Fibroblast of the aortic adventitia (primary cell): ENCODE data around the gene RFX6. TPM values are rescaled to one million over a fixed set of nuclear protein-coding genes. Genes with fewer than 3 reads are reported as not detected.
"Not testable (repeated sequence)": the region's sequence is repeated elsewhere in the genome, so short reads cannot be mapped to it uniquely, and the experiment has no call there.

ENCODE experiments used
- DNase-seq: peaks from one replicate; pipeline ENCODE4 v3.0.0-alpha.2; 2010; ENCODE audit warnings: low read depth
- H3K4me3 ChIP-seq: 2 replicates; pipeline ENCODE4 v1.5.1; 2011; ENCODE audit warnings: low read depth, mild to moderate bottlenecking, control low read depth, low read length, moderate library complexity
- total RNA-seq: library from RNA; depleted of rRNA; stranded (reverse); fragments of >200 nt; gene quantifications from 2 replicates; pipeline ENCODE4 v1.2.3, GENCODE V29; 2012; ENCODE audit warnings: low replicate concordance
- TF ChIP-seq, protein P1 (sequence below): IDR thresholded peaks from 2 replicates; pipeline ENCODE4 v1.5.1; 2011; ENCODE audit warnings: mild to moderate bottlenecking, low read length, control low read depth, inconsistent platforms; ENCODE audit not compliant: insufficient read depth

RFX6 gene, protein sequence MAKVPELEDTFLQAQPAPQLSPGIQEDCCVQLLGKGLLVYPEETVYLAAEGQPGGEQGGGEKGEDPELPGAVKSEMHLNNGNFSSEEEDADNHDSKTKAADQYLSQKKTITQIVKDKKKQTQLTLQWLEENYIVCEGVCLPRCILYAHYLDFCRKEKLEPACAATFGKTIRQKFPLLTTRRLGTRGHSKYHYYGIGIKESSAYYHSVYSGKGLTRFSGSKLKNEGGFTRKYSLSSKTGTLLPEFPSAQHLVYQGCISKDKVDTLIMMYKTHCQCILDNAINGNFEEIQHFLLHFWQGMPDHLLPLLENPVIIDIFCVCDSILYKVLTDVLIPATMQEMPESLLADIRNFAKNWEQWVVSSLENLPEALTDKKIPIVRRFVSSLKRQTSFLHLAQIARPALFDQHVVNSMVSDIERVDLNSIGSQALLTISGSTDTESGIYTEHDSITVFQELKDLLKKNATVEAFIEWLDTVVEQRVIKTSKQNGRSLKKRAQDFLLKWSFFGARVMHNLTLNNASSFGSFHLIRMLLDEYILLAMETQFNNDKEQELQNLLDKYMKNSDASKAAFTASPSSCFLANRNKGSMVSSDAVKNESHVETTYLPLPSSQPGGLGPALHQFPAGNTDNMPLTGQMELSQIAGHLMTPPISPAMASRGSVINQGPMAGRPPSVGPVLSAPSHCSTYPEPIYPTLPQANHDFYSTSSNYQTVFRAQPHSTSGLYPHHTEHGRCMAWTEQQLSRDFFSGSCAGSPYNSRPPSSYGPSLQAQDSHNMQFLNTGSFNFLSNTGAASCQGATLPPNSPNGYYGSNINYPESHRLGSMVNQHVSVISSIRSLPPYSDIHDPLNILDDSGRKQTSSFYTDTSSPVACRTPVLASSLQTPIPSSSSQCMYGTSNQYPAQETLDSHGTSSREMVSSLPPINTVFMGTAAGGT
- total RNA-seq: not detected in 2 replicates

DNA sequence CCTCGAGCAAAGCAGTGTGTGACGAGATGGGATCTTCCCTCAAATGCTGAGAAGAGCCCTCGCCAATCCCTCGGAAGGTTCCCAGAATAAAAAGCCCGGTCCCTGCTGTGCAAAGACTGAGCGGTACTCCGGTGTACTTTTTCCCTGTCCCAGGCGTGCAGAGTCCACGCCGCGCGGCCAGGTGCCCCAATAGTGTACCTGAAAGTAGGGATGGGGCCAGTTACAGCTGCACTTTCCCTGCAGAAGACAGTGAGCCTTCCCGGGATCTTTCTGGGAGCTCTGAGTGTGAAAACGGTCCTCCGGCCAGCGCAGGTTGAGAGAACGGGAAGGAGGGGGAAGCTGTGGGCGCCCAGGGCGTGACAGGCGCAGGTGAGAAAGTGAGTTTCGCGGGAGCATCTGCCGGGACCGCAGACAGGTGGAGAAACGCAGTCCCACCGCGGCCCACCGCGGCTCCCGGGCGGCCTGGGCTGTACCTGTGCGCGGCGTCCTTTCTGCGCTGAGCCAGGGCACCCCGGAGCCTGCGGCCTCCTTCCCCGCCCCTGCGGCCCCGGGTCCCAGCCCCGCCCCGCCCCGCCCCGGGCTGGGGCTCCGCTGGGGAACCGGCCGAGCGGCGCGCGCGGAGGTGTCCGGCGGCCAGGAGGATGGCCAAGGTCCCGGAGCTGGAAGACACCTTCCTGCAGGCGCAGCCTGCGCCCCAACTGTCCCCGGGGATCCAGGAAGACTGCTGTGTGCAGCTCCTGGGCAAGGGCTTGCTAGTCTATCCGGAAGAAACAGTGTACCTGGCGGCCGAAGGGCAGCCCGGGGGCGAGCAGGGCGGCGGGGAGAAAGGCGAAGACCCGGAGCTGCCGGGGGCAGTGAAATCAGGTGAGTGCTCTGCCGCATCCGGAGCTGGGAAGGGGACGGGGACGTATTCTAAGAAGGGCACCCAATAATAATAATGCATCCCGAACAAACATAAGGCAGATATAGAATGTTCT lies at the start of gene RFX6:
TSS of gene RFX6 (plus strand) at position 608 of the 977 bp plus-strand sequence. CDS start at position 642, 34 bp downstream.
- no peak within 1 kb of the TSS for H3K4me3 ChIP-seq
- no peak for DNase-seq
- TF ChIP-seq, protein P1, sequence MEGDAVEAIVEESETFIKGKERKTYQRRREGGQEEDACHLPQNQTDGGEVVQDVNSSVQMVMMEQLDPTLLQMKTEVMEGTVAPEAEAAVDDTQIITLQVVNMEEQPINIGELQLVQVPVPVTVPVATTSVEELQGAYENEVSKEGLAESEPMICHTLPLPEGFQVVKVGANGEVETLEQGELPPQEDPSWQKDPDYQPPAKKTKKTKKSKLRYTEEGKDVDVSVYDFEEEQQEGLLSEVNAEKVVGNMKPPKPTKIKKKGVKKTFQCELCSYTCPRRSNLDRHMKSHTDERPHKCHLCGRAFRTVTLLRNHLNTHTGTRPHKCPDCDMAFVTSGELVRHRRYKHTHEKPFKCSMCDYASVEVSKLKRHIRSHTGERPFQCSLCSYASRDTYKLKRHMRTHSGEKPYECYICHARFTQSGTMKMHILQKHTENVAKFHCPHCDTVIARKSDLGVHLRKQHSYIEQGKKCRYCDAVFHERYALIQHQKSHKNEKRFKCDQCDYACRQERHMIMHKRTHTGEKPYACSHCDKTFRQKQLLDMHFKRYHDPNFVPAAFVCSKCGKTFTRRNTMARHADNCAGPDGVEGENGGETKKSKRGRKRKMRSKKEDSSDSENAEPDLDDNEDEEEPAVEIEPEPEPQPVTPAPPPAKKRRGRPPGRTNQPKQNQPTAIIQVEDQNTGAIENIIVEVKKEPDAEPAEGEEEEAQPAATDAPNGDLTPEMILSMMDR: no peak

DNA sequence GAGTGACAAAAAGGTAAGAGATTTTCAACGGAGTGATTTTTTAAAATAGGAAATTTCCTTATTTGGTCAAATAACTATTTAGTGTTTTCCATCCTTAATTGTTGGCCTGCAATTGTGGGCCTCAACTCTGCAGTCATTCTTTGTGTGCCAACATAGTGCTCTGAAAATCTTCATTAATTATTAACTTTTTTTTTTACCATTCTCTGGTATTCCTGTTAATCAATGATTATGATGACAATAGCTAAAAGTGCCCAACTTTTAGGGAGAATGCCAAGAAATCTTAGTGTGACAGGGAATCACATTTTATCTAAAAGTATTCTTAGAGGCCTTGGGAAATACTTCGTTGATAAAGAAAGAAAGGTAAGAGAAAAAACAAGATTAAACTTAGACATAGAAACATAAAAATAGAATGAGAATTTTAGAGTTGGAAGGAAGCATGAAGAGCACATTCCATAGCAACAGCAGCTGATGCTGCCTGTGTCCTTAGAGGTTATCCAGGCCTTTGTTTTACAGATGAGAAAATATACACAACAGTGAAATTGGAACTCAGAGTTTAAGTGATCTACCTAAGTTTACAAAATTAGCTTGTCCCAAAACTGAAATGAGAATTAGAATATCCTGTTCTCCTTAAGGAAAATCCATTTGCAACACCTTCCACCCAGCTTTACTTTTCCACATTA lies 49.3 kb upstream of the RFX6 start:
- TF ChIP-seq, protein P1: no peak
- no peak overlapping the region for H3K4me3 ChIP-seq
- no peak for DNase-seq

DNA sequence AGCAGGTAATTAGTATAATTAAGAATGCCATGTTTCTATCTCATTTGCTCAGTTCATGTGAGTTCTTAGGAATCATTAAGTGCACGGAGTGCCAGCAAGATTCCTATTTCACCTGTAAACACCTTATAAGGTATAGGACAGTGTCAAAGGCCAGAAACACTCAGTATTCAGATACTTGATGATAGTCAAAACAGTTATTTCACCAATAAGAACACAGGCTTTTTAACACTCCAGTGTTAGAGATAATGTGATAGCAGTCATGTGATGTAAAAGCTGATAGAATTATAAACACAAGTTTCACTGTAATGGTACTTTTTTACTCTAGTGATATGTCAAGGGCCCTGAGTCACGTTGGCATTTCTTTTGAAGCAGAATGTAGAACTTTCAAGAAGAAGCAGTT lies 48.1 kb upstream of the RFX6 start, which contains the start of gene GPRC6A:
TSS of gene GPRC6A (minus strand) at position 101 of the 400 bp plus-strand sequence. CDS start at position 31, 70 bp downstream.
- no peak within 1 kb of the TSS for H3K4me3 ChIP-seq
- TF ChIP-seq, protein P1: no peak
- DNase-seq: no peak

DNA sequence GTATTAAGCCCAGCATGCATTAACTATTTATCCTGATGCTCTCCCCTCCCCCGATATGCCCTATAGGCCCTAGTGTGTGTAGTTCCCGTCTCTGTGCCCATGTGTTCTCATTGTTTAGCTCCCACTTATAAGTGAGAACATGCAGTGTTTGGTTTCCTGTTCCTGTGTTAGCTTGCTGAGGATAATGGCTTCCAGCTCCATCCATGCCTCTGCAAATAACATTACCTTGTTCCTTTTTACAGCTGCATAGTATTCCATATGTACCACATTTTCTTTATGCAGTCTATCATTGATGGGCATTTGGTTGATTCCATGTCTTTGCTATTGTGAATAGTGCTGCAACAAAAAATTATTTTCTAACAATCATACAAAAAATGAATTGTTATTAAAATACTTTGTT lies 42.5 kb upstream of the RFX6 start:
- H3K4me3 ChIP-seq, DNase-seq: not testable (repeated sequence)

DNA sequence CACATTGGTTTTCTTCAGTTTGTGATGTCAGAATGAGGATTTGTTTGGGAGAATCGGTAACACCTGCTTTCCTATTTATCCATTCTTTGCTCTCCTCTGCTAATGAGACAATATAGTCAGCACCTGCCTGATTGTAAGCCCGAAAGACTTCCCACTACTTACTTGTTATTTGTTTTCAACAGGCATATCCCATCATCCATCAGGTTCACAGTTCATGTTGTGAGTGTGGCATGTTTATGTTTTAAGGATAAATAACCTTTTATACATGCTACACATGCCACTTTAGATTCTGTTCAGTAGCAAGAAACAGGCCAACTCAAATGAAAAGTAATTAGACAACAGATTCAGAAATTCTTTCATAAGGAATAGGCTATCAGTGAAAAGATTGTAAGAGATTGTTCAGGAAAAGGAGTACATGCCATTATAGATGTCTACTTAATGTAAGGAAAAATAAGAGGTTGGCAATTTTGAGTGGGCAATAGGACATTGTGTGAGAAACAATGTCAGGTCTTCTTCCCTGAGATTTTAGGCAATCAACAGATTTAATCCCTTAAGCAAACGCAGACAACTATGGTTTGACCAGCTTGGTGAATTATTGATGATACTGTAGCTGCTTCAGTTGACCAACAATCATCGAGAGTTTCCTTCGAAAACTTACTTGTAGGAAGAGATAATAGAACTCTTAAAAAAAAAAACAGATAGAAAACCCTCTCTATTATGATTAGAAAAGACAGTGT lies 40.3 kb upstream of the RFX6 start:
- TF ChIP-seq, protein P1: no peak
- H3K4me3 ChIP-seq: no peak overlapping the region
- DNase-seq: no peak

DNA sequence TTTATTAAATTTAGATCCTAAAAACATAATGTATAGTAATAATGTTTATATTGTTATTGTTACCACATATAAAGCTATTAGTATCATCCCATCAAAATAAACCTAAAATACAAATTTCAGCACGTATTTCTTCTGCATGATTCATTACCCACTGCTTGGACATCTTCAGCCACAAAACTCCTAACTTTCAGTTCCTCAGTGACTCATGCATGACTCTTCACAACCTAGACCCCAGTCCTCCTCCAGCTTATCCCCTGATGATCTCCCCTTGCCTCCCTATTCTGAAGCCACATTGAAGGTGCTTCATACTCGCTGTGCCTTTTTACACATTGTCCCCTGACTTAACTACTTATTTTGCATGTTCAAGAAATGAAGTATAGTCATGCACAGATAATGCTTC lies 37.0 kb upstream of the RFX6 start:
- H3K4me3 ChIP-seq: no peak overlapping the region
- TF ChIP-seq, protein P1: no peak
- DNase-seq: no peak
